ENCODE data around the gene LYPD3.

GRCh38 chr19:43430142-43430710, 35.2 kb downstream of the LYPD3 start:
- TF ChIP-seq CTCF (IDR thresholded peaks at IDR 0.05): peak in 1 of 12 donors; percentile 10
- TF ChIP-seq POLR2A (IDR thresholded peaks at IDR 0.05): no peak
